H9 (cell line): ENCODE data around the gene DCDC2C. TPM values are rescaled to one million over a fixed set of nuclear protein-coding genes. Genes with fewer than 3 reads are reported as not detected.

ENCODE experiments used
- DNase-seq: peaks from one replicate; pipeline ENCODE4 v3.0.0-alpha.2; 2017
- H2AFZ ChIP-seq: one replicate; pipeline ENCODE4 v1.6.1; 2013; ENCODE audit warnings: mild to moderate bottlenecking, low read length, control low read depth, moderate library complexity
- H2AK5ac ChIP-seq: 2 replicates; pipeline ENCODE4 v1.6.1; 2013; ENCODE audit warnings: low read length, control low read depth, mixed read lengths; ENCODE audit not compliant: insufficient read length
- H2BK120ac ChIP-seq: one replicate; pipeline ENCODE4 v1.6.1; 2013; ENCODE audit warnings: low read depth, mild to moderate bottlenecking, low read length, control low read depth, inconsistent platforms; ENCODE audit not compliant: poor library complexity, severe bottlenecking
- H2BK12ac ChIP-seq: 2 replicates; pipeline ENCODE4 v1.6.1; 2013; ENCODE audit warnings: low read length, control low read depth, mixed read lengths, low read depth; ENCODE audit not compliant: insufficient read length
- H2BK15ac ChIP-seq: 2 replicates; pipeline ENCODE4 v1.6.1; 2013; ENCODE audit warnings: low read depth, low read length, control low read depth
- H2BK20ac ChIP-seq: one replicate; pipeline ENCODE4 v1.6.1; 2013; ENCODE audit warnings: low read depth, mild to moderate bottlenecking, low read length, control low read depth, inconsistent platforms; ENCODE audit not compliant: poor library complexity, severe bottlenecking
- H2BK5ac ChIP-seq: 2 replicates; pipeline ENCODE4 v1.6.1; 2013; ENCODE audit warnings: low read length, control low read depth, mixed read lengths; ENCODE audit not compliant: insufficient read length
- H3K14ac ChIP-seq: 2 replicates; pipeline ENCODE4 v1.6.1; 2013; ENCODE audit warnings: low read length, control low read depth; ENCODE audit not compliant: insufficient read depth
- H3K18ac ChIP-seq: 2 replicates; pipeline ENCODE4 v1.6.1; 2013; ENCODE audit warnings: low read depth, mild to moderate bottlenecking, mixed read lengths, low read length, control low read depth; ENCODE audit not compliant: insufficient read length
- H3K23ac ChIP-seq: 2 replicates; pipeline ENCODE4 v1.6.1; 2013; ENCODE audit warnings: low read length, control low read depth, mixed read lengths, low read depth; ENCODE audit not compliant: insufficient read length
- H3K23me2 ChIP-seq: 2 replicates; pipeline ENCODE4 v1.6.1; 2013; ENCODE audit warnings: low read depth, mild to moderate bottlenecking, mixed read lengths, low read length, control low read depth; ENCODE audit not compliant: insufficient read length, poor library complexity, severe bottlenecking
- H3K27ac ChIP-seq: 2 replicates; pipeline ENCODE4 v1.5.1; 2013; ENCODE audit warnings: low read length, control low read depth, mixed read lengths, low read depth; ENCODE audit not compliant: insufficient read length
- H3K27me3 ChIP-seq: 2 replicates; pipeline ENCODE4 v1.6.1; 2013; ENCODE audit warnings: low read length, control low read depth, inconsistent platforms; ENCODE audit not compliant: insufficient read depth
- H3K4ac ChIP-seq: 2 replicates; pipeline ENCODE4 v1.6.1; 2013; ENCODE audit warnings: low read depth, mild to moderate bottlenecking, control low read depth, inconsistent platforms, low read length, moderate library complexity
- H3K4me1 ChIP-seq: 2 replicates; pipeline ENCODE4 v1.6.1; 2013; ENCODE audit warnings: low read length, control low read depth, inconsistent platforms; ENCODE audit not compliant: insufficient read depth
- H3K4me2 ChIP-seq: 2 replicates; pipeline ENCODE4 v1.6.1; 2013; ENCODE audit warnings: low read length, control low read depth, mixed read lengths; ENCODE audit not compliant: insufficient read length, insufficient read depth
- H3K56ac ChIP-seq: 2 replicates; pipeline ENCODE4 v1.6.1; 2013; ENCODE audit warnings: low read depth, mild to moderate bottlenecking, mixed read lengths, low read length, control low read depth; ENCODE audit not compliant: insufficient read length
- H3K79me1 ChIP-seq: 2 replicates; pipeline ENCODE4 v1.6.1; 2013; ENCODE audit warnings: low read depth, mild to moderate bottlenecking, moderate library complexity, low read length, control low read depth, inconsistent platforms; ENCODE audit not compliant: insufficient read depth, poor library complexity, severe bottlenecking
- H3K79me2 ChIP-seq: 2 replicates; pipeline ENCODE4 v1.6.1; 2013; ENCODE audit warnings: low read length, control low read depth, inconsistent platforms; ENCODE audit not compliant: insufficient read depth
- H3K9ac ChIP-seq: 2 replicates; pipeline ENCODE4 v1.6.1; 2013; ENCODE audit warnings: low read length, control low read depth, mixed read lengths; ENCODE audit not compliant: insufficient read length; ENCODE audit errors: extremely low read depth
- H3K9me3 ChIP-seq: one replicate; pipeline ENCODE4 v1.6.1; 2013; ENCODE audit warnings: low read depth, low read length, inconsistent platforms; ENCODE audit not compliant: control insufficient read depth
- H3T11ph ChIP-seq: one replicate; pipeline ENCODE4 v1.6.1; 2013; ENCODE audit warnings: mild to moderate bottlenecking, low read length, control low read depth, inconsistent platforms
- H4K20me1 ChIP-seq: one replicate; pipeline ENCODE4 v1.6.1; 2013; ENCODE audit not compliant: control insufficient read depth, insufficient read length, insufficient read depth
- H4K5ac ChIP-seq: 2 replicates; pipeline ENCODE4 v1.6.1; 2013; ENCODE audit warnings: low read depth, mild to moderate bottlenecking, mixed read lengths, low read length, control low read depth; ENCODE audit not compliant: insufficient read length
- H4K8ac ChIP-seq: replicated peaks from 2 replicates; pipeline ENCODE4 v1.6.1; 2013; ENCODE audit warnings: low read length, control low read depth, mixed read lengths, low read depth; ENCODE audit not compliant: insufficient read length
- H4K91ac ChIP-seq: 2 replicates; pipeline ENCODE4 v1.6.1; 2013; ENCODE audit warnings: low read depth, mild to moderate bottlenecking, moderate library complexity, mixed read lengths, low read length, control low read depth; ENCODE audit not compliant: insufficient read length
- H3K27ac Mint-ChIP-seq, 3 experiments: 2 replicates in 2 of 3; 3 replicates in 1 of 3; pipeline ENCODE4 v1.8.0; 2020 to 2021; ENCODE audit warnings: mixed read lengths in 3 of 3, mild to moderate bottlenecking in 1 of 3, moderate library complexity in 1 of 3
- H3K27me3 Mint-ChIP-seq: 2 replicates; pipeline ENCODE4 v1.8.0; 2021; ENCODE audit warnings: low read depth, mild to moderate bottlenecking, moderate library complexity, mixed read lengths
- H3K36me3 Mint-ChIP-seq, 3 experiments: 2 replicates in 2 of 3; 3 replicates in 1 of 3; pipeline ENCODE4 v1.8.0; 2020 to 2021; ENCODE audit warnings: low read depth in 3 of 3, mixed read lengths in 3 of 3; ENCODE audit not compliant: insufficient read depth in 1 of 3
- H3K4me1 Mint-ChIP-seq, 2 experiments: 2 replicates each; pipeline ENCODE4 v1.8.0; 2020; ENCODE audit warnings: mixed read lengths in 2 of 2
- H3K4me3 Mint-ChIP-seq, 2 experiments: 2 replicates in 1 of 2; 3 replicates in 1 of 2; pipeline ENCODE4 v1.8.0; 2020 to 2021; ENCODE audit warnings: mild to moderate bottlenecking in 2 of 2, mixed read lengths in 2 of 2, moderate library complexity in 1 of 2
- H3K9me3 Mint-ChIP-seq, 2 experiments: 2 replicates in 1 of 2; 3 replicates in 1 of 2; pipeline ENCODE4 v1.8.0; 2020; ENCODE audit warnings: mild to moderate bottlenecking in 2 of 2, mixed read lengths in 2 of 2, moderate library complexity in 1 of 2
- WGBS: extraction: QIAGEN DNeasy Blood & Tissue Kit; methylation state at CpG from one replicate; pipeline ENCODE4 v1.1.7; 2013; ENCODE audit warnings: missing lambda C conversion rate, low lambda C conversion rate, mixed read lengths; ENCODE audit not compliant: insufficient read length; ENCODE audit errors: extremely low coverage; 5-methylcytosine and 5-hydroxymethylcytosine counted together
- total RNA-seq: library from RNA; stranded (reverse); gene quantifications from 2 replicates; pipeline ENCODE4 v1.2.1, GENCODE V29; 2021
- TF ChIP-seq, protein P1 (sequence below): fragments of 200-600 bp; sonication (generic); conservative IDR thresholded peaks from 3 replicates; pipeline ENCODE4 v1.8.0; 2021; ENCODE audit warnings: antibody characterized with exemption, mild to moderate bottlenecking

Gene DCDC2C
- total RNA-seq, 1 experiment from 2014 or later, result not detected

DNA sequence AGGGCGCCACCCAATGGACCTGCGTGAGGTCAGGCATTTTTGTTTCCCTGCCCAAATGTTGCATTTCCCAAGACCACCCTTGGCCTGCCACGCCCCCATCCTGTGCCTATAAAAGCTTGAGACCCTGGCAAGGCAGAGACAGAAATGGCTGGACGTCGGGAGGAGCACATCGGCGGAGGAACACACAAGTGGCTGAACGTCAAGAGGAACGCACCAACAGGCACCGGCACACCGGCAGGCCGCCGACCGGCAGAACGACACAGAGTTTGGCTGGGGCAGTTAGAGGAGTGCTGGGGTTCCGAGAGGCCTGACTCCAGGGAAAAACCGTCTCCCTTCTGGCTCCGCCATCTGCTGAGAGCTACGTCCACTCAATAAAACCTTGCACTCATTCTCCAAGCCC is 35.9 kb downstream of the DCDC2C start:
- Histone ChIP-seq H2BK12ac (no peak overlapping the region), H2BK20ac (no peak overlapping the region), H3K23ac (no peak overlapping the region), H2BK120ac (no peak overlapping the region), H3K27ac (no peak overlapping the region), H3K4me2 (no peak overlapping the region), H3T11ph (no peak overlapping the region), H2AK5ac (no peak overlapping the region), H2BK15ac (no peak overlapping the region), H2BK5ac (no peak overlapping the region), H3K14ac (no peak overlapping the region), H3K56ac (no peak overlapping the region), H4K91ac (no peak overlapping the region), H3K23me2 (no peaks in the 10 kb centered on the region), H3K4ac (no peak overlapping the region), H3K79me2 (no peaks in the 10 kb centered on the region), H2AFZ (no peak overlapping the region), H3K79me1 (no peaks in the 10 kb centered on the region), H3K9ac (no peak overlapping the region), H4K5ac (no peak overlapping the region), H3K9me3 (no peaks in the 10 kb centered on the region), H3K4me1 (no peaks in the 10 kb centered on the region), H4K20me1 (no peaks in the 10 kb centered on the region), H4K8ac (no peak overlapping the region), H3K27me3 (no peaks in the 10 kb centered on the region), H3K18ac (no peak overlapping the region)
- Mint-ChIP-seq H3K9me3 (no peaks in the 10 kb centered on the region), H3K36me3 (no peaks in the 10 kb centered on the region; a peak in 1 of 7 replicates), H3K27ac (no peak overlapping the region), H3K4me3 (no peak overlapping the region), H3K4me1 (no peaks in the 10 kb centered on the region; a peak in 1 of 4 replicates), H3K27me3 (peaks cover 12% of the 10 kb centered on the region)
- TF ChIP-seq, protein P1, sequence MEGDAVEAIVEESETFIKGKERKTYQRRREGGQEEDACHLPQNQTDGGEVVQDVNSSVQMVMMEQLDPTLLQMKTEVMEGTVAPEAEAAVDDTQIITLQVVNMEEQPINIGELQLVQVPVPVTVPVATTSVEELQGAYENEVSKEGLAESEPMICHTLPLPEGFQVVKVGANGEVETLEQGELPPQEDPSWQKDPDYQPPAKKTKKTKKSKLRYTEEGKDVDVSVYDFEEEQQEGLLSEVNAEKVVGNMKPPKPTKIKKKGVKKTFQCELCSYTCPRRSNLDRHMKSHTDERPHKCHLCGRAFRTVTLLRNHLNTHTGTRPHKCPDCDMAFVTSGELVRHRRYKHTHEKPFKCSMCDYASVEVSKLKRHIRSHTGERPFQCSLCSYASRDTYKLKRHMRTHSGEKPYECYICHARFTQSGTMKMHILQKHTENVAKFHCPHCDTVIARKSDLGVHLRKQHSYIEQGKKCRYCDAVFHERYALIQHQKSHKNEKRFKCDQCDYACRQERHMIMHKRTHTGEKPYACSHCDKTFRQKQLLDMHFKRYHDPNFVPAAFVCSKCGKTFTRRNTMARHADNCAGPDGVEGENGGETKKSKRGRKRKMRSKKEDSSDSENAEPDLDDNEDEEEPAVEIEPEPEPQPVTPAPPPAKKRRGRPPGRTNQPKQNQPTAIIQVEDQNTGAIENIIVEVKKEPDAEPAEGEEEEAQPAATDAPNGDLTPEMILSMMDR, result no peak
- no peak for DNase-seq
- no CpG with 5 or more reads among the region's 19 CpGs for WGBS
